HG02973 (cell line): ENCODE results near the gene CRYBB1.

Experiments
- ATAC-seq: cut with Tn5 transposase; IDR thresholded peaks from one replicate; pipeline ENCODE4 v1.9.1; 2021; ENCODE audit warnings: moderate library complexity; ENCODE audit not compliant: unreplicated experiment

CRYBB1 gene

GRCh38 chr22:26559961-26560575 lies 57.8 kb downstream of the CRYBB1 start:
- ATAC-seq, result no peak

DNA sequence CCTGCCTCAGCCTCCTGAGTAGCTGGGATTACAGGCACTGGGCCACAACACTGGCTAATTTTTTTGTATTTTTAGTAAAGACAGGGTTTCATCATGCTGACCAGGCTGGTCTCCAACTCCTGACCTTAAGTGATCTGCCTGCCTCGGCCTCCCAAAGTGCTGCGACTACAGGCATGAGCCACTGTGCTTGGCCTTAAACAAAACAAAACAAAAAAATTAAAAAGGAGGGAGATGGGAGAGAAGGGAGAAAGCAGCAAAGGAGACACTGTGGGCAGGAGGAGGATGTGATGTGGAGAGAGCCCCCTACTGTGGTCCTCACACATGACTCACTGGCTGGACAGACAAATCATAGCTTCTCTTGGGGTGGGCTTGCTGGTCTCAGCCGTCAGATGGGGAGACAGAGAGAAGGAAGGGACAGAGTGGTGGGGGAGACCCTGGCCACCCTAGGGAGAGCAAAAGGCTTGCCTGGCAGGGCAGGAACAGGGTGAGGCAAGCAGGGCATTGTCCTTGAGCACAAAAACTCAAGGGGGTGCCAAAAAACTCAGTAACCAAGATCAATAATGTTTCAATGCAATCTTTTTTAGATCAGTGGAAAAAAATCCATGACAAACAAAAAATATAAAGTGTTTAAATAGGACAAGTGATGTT lies 59.5 kb downstream of the CRYBB1 start:
- ATAC-seq, result no peak

GRCh38 chr22:26556904-26557303 lies 60.9 kb downstream of the CRYBB1 start:
- ATAC-seq, result no peak

- no peak for ATAC-seq
Observed at GRCh38 chr22:26555478-26555877, 62.3 kb downstream of the CRYBB1 start.

GRCh38 chr22:26554956-26555355 lies 62.9 kb downstream of the CRYBB1 start:
- no peak for ATAC-seq

DNA sequence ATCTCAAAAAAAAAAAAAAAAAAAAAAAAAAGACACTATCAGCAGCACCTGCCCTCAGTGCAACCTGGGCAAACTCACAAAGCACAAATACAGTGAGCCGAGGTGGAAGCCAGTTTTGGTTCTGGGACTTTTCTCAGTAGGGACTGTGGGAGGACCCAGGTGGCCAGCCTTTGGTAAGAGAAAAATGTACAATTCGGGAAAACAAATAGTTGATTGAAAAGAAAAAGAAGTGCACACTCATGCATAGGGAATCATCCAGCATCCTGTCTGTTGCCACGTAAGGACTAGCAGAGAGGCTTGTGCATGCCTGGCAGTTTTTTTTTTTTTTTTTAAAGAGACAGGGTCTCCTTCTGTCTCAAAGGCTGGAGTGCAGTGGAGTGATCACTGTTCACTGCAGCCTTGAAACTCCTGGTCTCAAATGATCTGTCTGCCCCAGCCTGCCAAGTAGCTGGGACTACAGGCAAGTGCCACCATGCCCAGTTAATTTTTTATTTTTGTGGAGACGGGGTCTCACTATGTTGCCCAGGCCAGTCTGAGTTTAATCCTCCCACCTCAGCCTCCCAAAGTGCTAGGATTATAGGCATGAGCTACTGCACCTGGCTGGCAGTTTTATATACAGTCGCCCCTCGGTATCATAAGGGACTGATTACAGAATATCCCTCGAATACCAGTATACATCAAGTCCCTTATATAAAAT lies 64.6 kb downstream of the CRYBB1 start:
- no peak for ATAC-seq

DNA sequence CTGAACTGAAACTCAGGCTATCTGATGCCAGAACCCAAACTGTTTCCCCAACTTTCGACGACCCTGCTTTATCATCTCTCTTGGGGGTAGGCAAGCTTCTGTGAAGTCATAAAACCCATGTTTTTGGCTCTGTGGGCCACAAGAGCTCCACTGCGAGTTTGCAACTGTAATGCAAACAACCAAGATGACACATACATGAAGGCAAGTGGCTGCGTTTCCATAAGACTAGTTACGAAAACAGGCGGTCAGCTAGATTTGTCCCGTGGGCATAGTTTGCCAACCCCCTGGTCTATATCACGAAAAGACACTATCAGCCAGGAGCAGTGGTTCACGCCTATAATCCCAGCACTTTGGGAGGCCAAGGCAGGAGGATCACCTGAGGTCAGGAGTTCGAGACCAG lies 65.4 kb downstream of the CRYBB1 start:
- no peak for ATAC-seq

GRCh38 chr22:26551568-26551967 lies 66.3 kb downstream of the CRYBB1 start:
- ATAC-seq, result no peak

DNA sequence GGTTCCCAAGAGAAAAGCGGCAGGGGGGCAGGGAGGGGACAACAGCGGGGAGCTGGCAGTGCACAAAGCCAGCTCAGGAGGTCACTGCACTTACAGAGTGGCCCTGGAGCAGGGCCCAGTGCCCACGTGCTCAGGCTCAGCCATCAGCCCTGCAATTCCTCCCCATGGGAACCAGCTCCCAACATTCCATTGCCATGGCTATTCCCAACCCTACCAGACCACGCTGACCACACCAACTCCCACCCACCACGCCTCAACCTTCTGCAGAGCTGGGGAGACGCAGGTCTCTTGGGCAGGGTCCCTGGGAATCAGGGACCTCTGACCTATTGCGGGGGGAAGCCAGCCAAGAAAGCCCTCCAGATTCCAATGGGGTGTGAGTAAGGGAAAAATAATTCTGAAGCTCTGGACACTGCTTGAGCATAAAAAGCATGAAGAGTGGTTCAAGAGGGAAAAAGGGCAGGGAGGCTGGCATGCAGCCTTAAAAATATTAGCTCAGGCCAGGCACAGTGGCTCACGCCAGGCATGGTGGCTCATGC lies 67.3 kb downstream of the CRYBB1 start:
- no peak for ATAC-seq

DNA sequence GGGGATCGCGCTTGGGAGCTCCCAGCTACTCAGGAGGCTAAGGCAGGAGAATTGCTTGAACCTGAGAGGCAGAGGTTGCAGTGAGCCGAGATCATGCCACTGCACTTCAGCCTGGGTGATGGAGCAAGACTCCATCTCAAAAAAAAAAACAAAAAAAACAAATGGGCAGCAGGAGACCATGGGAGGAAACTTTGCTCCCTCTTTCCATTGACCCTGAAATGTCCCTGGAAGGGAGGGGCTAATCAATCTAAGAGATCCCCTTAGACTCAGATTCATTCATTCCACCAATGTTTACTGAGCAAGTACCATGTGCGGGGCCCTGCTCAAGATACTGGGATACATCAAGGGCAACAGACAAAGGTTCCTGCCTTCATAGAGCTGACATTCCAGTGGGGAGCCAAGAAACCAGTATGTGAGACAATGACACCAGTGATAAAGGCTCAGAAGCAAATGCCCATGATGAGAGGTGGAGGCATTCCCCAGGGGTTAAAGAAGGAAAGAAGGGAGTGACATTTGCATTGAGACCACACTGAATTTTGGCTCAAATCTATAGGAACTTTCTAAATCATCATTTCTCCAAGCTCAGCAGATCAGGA lies 67.8 kb downstream of the CRYBB1 start:
- ATAC-seq, result no peak
